ENCODE results near the gene GGT6. TPM values are rescaled to one million over a fixed set of nuclear protein-coding genes. Genes with fewer than 3 reads are reported as not detected.

The GGT6 gene
- total and polyA plus RNA-seq, 2 of the 13 experiments (the other 11 are each of a cell fraction or from before 2014, with no cell fraction given) = 0.16 to 0.80 TPM

GRCh38 chr17:4597975-4598374, 37.6 kb upstream of the GGT6 start (continued):
- TF ChIP-seq ZBTB3 (CRISPR knock-in tag; IDR thresholded peaks at IDR 0.05; ENCODE audit: borderline replicate concordance, low read depth) (no peak), ZSCAN9 (CRISPR knock-in tag; IDR thresholded peaks at IDR 0.05; ENCODE audit: borderline replicate concordance) (no peak), MTF1 (CRISPR knock-in tag; IDR thresholded peaks at IDR 0.05) (no peak), GLI4 (CRISPR knock-in tag; IDR thresholded peaks at IDR 0.05; ENCODE audit: borderline replicate concordance) (no peak), ZMYM3 (CRISPR knock-in tag; IDR thresholded peaks at IDR 0.05) (no peak), RBAK (CRISPR knock-in tag; IDR thresholded peaks at IDR 0.05) (no peak), ATF7-NPFF (CRISPR knock-in tag; IDR thresholded peaks at IDR 0.05; ENCODE audit: low read depth) (no peak), ZNF577 (CRISPR knock-in tag; IDR thresholded peaks at IDR 0.05; ENCODE audit: borderline replicate concordance, low read depth) (no peak), TRAFD1 (CRISPR knock-in tag; IDR thresholded peaks at IDR 0.05; ENCODE audit: borderline replicate concordance) (no peak)

GRCh38 chr17:4596636-4597380, 36.4 kb upstream of the GGT6 start:
- H3K4me3 ChIP-seq (replicated peaks in 1 of 3; ENCODE audit: insufficient read depth in 1 of 3, low read depth in 2 of 3, low read length in 3 of 3) = no peak overlapping the region
- no peak overlapping the region for H3K4me2 ChIP-seq (ENCODE audit: low read depth, low read length)
- H3K4me1 ChIP-seq (ENCODE audit: insufficient read depth, low read length) = peaks cover 33% of the 10 kb centered on the region
- in situ Hi-C loops (cut with HindIII; ENCODE audit: extremely low pct_ligation_motif_present, low pct_unique_long_range_greater_than_20kb) (no loop called here), intact Hi-C loops (cut with micrococcal nuclease; ENCODE audit: unreplicated experiment) (no loop called here)
- 90% methylated on average over 12 of the region's 36 CpGs for WGBS (ENCODE audit: low lambda C conversion rate)
- no peak overlapping the region for H3K9ac ChIP-seq (ENCODE audit: insufficient read depth, low read depth, low read length)
- H3K79me2 ChIP-seq (ENCODE audit: insufficient read depth, low read length) = no peaks in the 10 kb centered on the region
- no peak overlapping the region for H2AFZ ChIP-seq (ENCODE audit: low read length)
- TF ChIP-seq ZNF432 (CRISPR knock-in tag; IDR thresholded peaks at IDR 0.05; ENCODE audit: borderline replicate concordance) (no peak), GABPA (IDR thresholded peaks at IDR 0.05; ENCODE audit: low read depth, low read length) (no peak), GABPA (CRISPR knock-in tag; IDR thresholded peaks at IDR 0.05; ENCODE audit: low read depth) (no peak), SIN3B (IDR thresholded peaks at IDR 0.05; ENCODE audit: low read length) (no peak), ATF3 (CRISPR knock-in tag; IDR thresholded peaks at IDR 0.05) (no peak), U2AF1 (optimal IDR thresholded peaks at IDR 0.05; ENCODE audit: low read depth, low read length) (no peak), ZNF530 (CRISPR knock-in tag; IDR thresholded peaks at IDR 0.05; ENCODE audit: low read depth) (no peak), ZNF10 (CRISPR knock-in tag; IDR thresholded peaks at IDR 0.05; ENCODE audit: borderline replicate concordance, low read depth) (no peak)
- POLR2A ChIA-PET = no interaction called here
- H3K9me3 ChIP-seq (ENCODE audit: low read length) = no peaks in the 10 kb centered on the region
- H4K20me1 ChIP-seq (ENCODE audit: insufficient read depth, low read length) = no peaks in the 10 kb centered on the region
- FAIRE-seq = no peak
- CTCF ChIA-PET (ENCODE audit: low intra/inter-chr PET ratio, low total read pairs) = no interaction called here
- DNase-seq (ENCODE audit: low spot score) = no peak
- ATAC-seq = no peak
- H3K36me3 ChIP-seq (replicated peaks in 1 of 2; ENCODE audit: control insufficient read depth in 1 of 2, insufficient read depth in 2 of 2, low read length in 2 of 2) = no peaks in the 10 kb centered on the region
- no TSS peak for BruUV-seq (replicated peaks)
- peaks cover 0 to 2% of the 10 kb centered on the region in 2 experiments; a peak in 1 of 5 replicates for H3K27me3 ChIP-seq (ENCODE audit: control insufficient read depth in 1 of 2, insufficient read depth in 2 of 2, low read length in 2 of 2)
- no peak overlapping the region for H3K27ac ChIP-seq (ENCODE audit: extremely low read length, insufficient read depth, low read length)
